Naive thymus-derived CD4-positive, alpha-beta T cell (primary cell): ENCODE results near the gene F8. TPM values are rescaled to one million over a fixed set of nuclear protein-coding genes. Genes with fewer than 3 reads are reported as not detected.
"Not testable (repeated sequence)": the region's sequence is repeated elsewhere in the genome, so short reads cannot be mapped to it uniquely, and the experiment has no call there.

Source experiments
- ATAC-seq: fragments of 150-1000 bp; cut with Tn5 transposase; 2 replicates; pipeline ENCODE4 v1.10.0; 2021; ENCODE audit warnings: mild to moderate bottlenecking, moderate library complexity
- CTCF ChIA-PET: fragments of 350-600 bp; sonication (Branson Sonifier 250); formaldehyde crosslinking; loops from one replicate; lab custom pipeline; 2021; ENCODE audit warnings: antibody characterized with exemption; lab: Charles Lee
- POLR2A ChIA-PET: fragments of 350-600 bp; sonication (Branson Sonifier 250); formaldehyde crosslinking; loops from one replicate; lab custom pipeline; 2021; ENCODE audit warnings: antibody characterized with exemption, inconsistent platforms; lab: Charles Lee
- DNase-seq, 9 donors: peaks; one replicate each; pipeline versions ENCODE4 v3.0.0 to v3.0.0-alpha.2; 2020 to 2022; ENCODE audit warnings: mixed read lengths in 1 of 9
- H3K27ac ChIP-seq: one replicate; pipeline ENCODE4 v1.7.0; 2013; ENCODE audit warnings: mild to moderate bottlenecking, low read depth, low read length, moderate library complexity
- H3K27me3 ChIP-seq, 2 donors: one replicate each; pipeline ENCODE4 v1.7.0; 2013; ENCODE audit warnings: low read length in 2 of 2, mild to moderate bottlenecking in 2 of 2, moderate library complexity in 2 of 2; ENCODE audit not compliant: control insufficient read depth in 2 of 2, insufficient read depth in 2 of 2
- H3K36me3 ChIP-seq, 3 experiments: 1 replicate in 2 of 3; 2 replicates in 1 of 3; pipeline ENCODE4 v1.7.0; 2013; ENCODE audit warnings: low read length in 3 of 3, mild to moderate bottlenecking in 3 of 3, moderate library complexity in 1 of 3; ENCODE audit not compliant: insufficient read depth in 3 of 3, control insufficient read depth in 2 of 3
- H3K4me1 ChIP-seq, 2 donors: one replicate each; pipeline ENCODE4 v1.7.0; 2013; ENCODE audit warnings: low read length in 2 of 2, mild to moderate bottlenecking in 2 of 2, moderate library complexity in 1 of 2; ENCODE audit not compliant: control insufficient read depth in 2 of 2, insufficient read depth in 2 of 2
- H3K4me3 ChIP-seq: 2 replicates; pipeline ENCODE4 v1.7.0; 2013; ENCODE audit warnings: mild to moderate bottlenecking, low read length
- H3K9me3 ChIP-seq, 3 experiments: 1 replicate in 2 of 3; 2 replicates in 1 of 3; pipeline ENCODE4 v1.7.0; 2013; ENCODE audit warnings: low read length in 3 of 3; ENCODE audit not compliant: control insufficient read depth in 2 of 3
- H3K27ac Mint-ChIP-seq, 9 donors: one replicate each; pipeline ENCODE4 v1.8.0; 2020 to 2022; ENCODE audit warnings: mixed read lengths in 9 of 9, mild to moderate bottlenecking in 8 of 9, moderate library complexity in 5 of 9, inconsistent platforms in 2 of 9
- H3K27me3 Mint-ChIP-seq, 5 donors: one replicate each; pipeline ENCODE4 v1.8.0; 2021 to 2022; ENCODE audit warnings: mixed read lengths in 5 of 5, mild to moderate bottlenecking in 1 of 5
- H3K36me3 Mint-ChIP-seq, 5 donors: one replicate each; pipeline ENCODE4 v1.8.0; 2020 to 2022; ENCODE audit warnings: mixed read lengths in 5 of 5, mild to moderate bottlenecking in 3 of 5, inconsistent platforms in 1 of 5
- H3K4me1 Mint-ChIP-seq, 7 donors: one replicate each; pipeline ENCODE4 v1.8.0; 2020 to 2022; ENCODE audit warnings: mixed read lengths in 7 of 7, mild to moderate bottlenecking in 3 of 7, inconsistent platforms in 1 of 7
- H3K4me3 Mint-ChIP-seq, 10 donors: one replicate each; pipeline ENCODE4 v1.8.0; 2020 to 2022; ENCODE audit warnings: mild to moderate bottlenecking in 10 of 10, mixed read lengths in 10 of 10, moderate library complexity in 6 of 10, inconsistent platforms in 2 of 10
- H3K9me3 Mint-ChIP-seq, 11 donors: one replicate each; pipeline ENCODE4 v1.8.0; 2020 to 2022; ENCODE audit warnings: mixed read lengths in 11 of 11, mild to moderate bottlenecking in 4 of 11, inconsistent platforms in 1 of 11, moderate library complexity in 1 of 11
- intact Hi-C, 2 donors: fragments of 100-400 bp; cut with micrococcal nuclease; formaldehyde crosslinking; loops; one replicate each; pipeline ENCODE4 v1.15.1; 2023
- polyA plus RNA-seq, 2 donors: library from polyadenylated mRNA; unstranded; fragments of 300-500 nt; fragmentation: Illumina TruSeq; gene quantifications; one replicate each; pipeline ENCODE4 v1.2.3, GENCODE V29; 2021
- total RNA-seq, 6 experiments: library from RNA in 5 of 6; stranded (reverse) in 5 of 6; gene quantifications; 1 replicate in 5 of 6; 2 replicates in 1 of 6; pipeline ENCODE4 v1.2.3 and lab custom pipeline; 2021 to 2026

The F8 gene
- total and polyA plus RNA-seq, 7 experiments from 2014 or later: 0.61 to 5.7 (median 1.3) TPM

DNA sequence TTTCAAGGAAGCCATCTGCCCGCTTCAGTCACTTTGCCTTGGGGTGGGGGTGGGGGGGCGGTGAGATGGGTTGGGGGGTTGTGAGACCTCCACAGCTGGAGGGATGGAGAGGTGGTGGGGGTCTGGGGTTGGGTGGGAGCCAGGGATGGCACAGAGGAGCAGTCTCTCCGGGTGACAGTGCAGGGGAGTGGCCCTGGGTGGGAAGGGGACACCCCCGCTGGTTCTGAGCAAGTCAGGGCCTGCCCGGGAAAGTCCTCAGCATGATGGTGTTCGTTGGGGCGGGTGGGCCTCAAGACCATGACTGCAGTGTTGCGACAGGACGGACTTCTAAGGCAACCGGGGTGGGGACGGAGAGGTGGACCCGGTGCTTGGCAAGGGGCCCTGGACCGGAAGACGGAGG, 137.0 kb downstream of the F8 start:
- POLR2A ChIA-PET, H3K27ac ChIP-seq, intact Hi-C loops, H3K4me3 Mint-ChIP-seq, H3K4me1 Mint-ChIP-seq, H3K4me1 ChIP-seq, H3K4me3 ChIP-seq, H3K36me3 ChIP-seq, H3K9me3 ChIP-seq, H3K27me3 ChIP-seq, H3K36me3 Mint-ChIP-seq, DNase-seq, H3K27ac Mint-ChIP-seq, ATAC-seq, H3K9me3 Mint-ChIP-seq, H3K27me3 Mint-ChIP-seq, CTCF ChIA-PET: not testable (repeated sequence)

DNA sequence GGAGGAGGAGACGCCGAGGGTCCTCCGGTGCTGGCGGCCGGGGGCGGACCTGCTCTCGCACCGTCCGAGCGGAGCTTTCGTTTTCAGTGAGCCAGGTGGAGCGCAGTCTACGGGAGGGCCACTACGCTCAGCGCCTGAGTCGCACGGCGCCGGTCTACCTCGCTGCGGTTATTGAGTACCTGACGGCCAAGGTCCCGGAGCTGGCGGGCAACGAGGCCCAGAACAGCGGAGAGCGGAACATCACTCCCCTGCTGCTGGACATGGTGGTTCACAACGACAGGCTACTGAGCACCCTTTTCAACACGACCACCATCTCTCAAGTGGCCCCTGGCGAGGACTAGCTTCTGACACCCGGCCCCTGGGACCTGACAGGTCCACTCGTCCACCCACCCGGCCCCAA, 137.5 kb downstream of the F8 start:
- H3K36me3 Mint-ChIP-seq, H3K4me3 Mint-ChIP-seq, H3K36me3 ChIP-seq, H3K4me1 ChIP-seq, H3K9me3 Mint-ChIP-seq, H3K27ac Mint-ChIP-seq, CTCF ChIA-PET, H3K27ac ChIP-seq, H3K4me1 Mint-ChIP-seq, H3K9me3 ChIP-seq, DNase-seq, H3K27me3 ChIP-seq, H3K27me3 Mint-ChIP-seq, intact Hi-C loops, POLR2A ChIA-PET, ATAC-seq, H3K4me3 ChIP-seq: not testable (repeated sequence)

DNA sequence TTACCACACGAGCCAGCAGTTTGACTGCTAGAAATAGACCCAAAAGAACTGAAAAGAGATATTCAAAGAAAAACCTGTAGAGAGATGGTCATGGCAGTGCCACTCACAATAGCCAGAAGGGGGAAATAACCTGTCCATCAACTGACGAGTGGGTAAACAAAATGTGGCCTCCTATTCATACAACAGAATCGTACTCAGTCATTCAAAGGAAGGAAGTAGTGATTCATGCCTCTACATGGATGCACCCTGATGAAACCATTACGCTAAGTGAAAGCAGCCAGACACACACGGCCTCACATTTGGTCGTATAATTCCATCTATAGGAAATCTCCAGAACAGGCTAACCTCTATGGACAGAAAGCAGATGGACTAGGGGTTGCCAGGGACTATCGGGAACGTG, 138.5 kb downstream of the F8 start:
- peak; percentile 31 for ATAC-seq

DNA sequence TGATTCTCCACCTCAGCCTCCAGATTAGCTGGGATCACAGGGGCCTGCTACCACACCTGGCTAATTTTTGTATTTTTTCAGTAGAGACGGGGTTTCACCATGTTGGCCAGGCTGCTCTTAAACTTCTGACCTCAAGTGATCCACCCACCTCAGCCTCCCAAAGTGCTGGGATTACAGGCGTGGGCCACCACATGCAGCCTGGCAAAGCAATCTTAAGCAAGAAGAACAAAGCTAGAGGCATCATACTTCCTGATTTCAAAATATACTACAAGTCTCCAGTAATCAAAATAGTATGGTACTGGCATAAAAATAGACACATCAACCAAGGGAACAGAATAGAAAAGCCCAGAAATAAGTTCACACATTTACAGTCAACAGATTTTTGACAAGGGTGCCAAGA, 149.2 kb downstream of the F8 start:
- Histone ChIP-seq H3K4me3 (no peak overlapping the region), H3K36me3 (no peaks in the 10 kb centered on the region), H3K4me1 (no peaks in the 10 kb centered on the region), H3K27ac (no peak overlapping the region), H3K27me3 (no peaks in the 10 kb centered on the region), H3K9me3 (no peaks in the 10 kb centered on the region)
- intact Hi-C loops: no loop called here
- Mint-ChIP-seq H3K4me1 (peaks cover 0 to 3% (median 0%) of the 10 kb centered on the region in 7 donors), H3K4me3 (no peak overlapping the region), H3K9me3 (peaks cover 0 to 21% (median 7%) of the 10 kb centered on the region in 11 donors), H3K27ac (no peak overlapping the region), H3K36me3 (peaks cover 0 to 19% (median 0%) of the 10 kb centered on the region in 5 donors), H3K27me3 (peaks cover 0 to 8% (median 0%) of the 10 kb centered on the region in 5 donors)
- DNase-seq: no peak
- ChIA-PET POLR2A (no interaction called here), CTCF (no interaction called here)
- no peak for ATAC-seq

More for the DNA sequence above, 138.5 kb downstream of the F8 start:
- H3K27me3 Mint-ChIP-seq, H3K9me3 Mint-ChIP-seq, CTCF ChIA-PET, H3K9me3 ChIP-seq, H3K36me3 ChIP-seq, H3K4me1 Mint-ChIP-seq, intact Hi-C loops, H3K27me3 ChIP-seq, H3K4me3 ChIP-seq, DNase-seq, H3K4me3 Mint-ChIP-seq, H3K36me3 Mint-ChIP-seq, H3K4me1 ChIP-seq, H3K27ac Mint-ChIP-seq, H3K27ac ChIP-seq, POLR2A ChIA-PET: not testable (repeated sequence)

DNA sequence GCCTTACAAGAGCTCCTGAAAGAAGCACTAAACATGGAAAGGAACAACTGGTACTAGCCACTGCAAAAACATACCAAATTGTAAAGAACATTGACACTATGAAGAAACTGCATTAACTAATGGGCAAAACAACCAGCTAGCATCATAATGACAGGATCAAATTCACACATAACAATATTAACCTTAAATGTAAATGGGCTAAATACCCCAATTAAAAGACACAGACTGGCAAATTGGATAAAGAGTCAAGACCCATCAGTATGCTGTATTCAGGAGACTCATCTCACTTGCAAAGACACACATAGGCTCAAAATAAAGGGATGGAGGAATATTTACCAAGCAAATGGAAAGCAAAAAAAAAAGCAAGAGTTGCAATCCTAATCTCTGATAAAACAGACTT, 154.0 kb downstream of the F8 start:
- H3K4me3 ChIP-seq, H3K27me3 ChIP-seq, CTCF ChIA-PET, H3K36me3 ChIP-seq, intact Hi-C loops, ATAC-seq, H3K27ac ChIP-seq, H3K9me3 ChIP-seq, H3K4me1 ChIP-seq, H3K27me3 Mint-ChIP-seq, H3K4me1 Mint-ChIP-seq, DNase-seq, H3K27ac Mint-ChIP-seq, H3K4me3 Mint-ChIP-seq: not testable (repeated sequence)
- POLR2A ChIA-PET: interaction anchor here (0.6 kb wide), 1 partner anchor 1163 kb away, joined by 3 read pairs; no protein-coding TSS in a partner anchor
- peaks cover 0 to 20% (median 0%) of the 10 kb centered on the region in 5 donors for H3K36me3 Mint-ChIP-seq
- H3K9me3 Mint-ChIP-seq: peaks cover 0 to 44% (median 21%) of the 10 kb centered on the region in 11 donors

DNA sequence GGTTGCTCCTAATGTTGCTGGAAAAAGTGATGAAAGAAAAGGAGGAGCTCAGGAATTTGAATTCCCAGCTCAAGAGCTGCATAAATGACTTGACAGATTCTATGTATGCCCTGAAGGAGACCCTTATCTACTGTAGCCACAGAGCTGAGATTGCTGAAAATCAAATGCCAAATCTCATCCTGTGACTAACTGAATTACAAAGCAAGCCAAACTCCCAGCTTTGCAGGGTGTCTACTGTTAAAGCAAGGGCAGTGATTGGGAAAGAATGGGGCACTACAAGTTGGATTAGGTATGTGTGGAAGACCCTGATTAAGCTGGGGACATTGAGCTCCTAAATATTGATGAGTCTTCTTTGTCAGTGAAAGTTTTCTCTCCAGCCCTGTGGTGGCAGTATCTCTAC, 167.3 kb downstream of the F8 start:
- Histone ChIP-seq H3K9me3 (no peaks in the 10 kb centered on the region), H3K4me3 (no peak overlapping the region), H3K4me1 (no peaks in the 10 kb centered on the region), H3K27me3 (no peaks in the 10 kb centered on the region), H3K36me3 (no peaks in the 10 kb centered on the region), H3K27ac (no peak overlapping the region)
- ChIA-PET POLR2A (no interaction called here), CTCF (interaction anchor here (0.6 kb wide), 1 partner anchor 63 kb away, joined by 3 read pairs; no protein-coding TSS in a partner anchor)
- Mint-ChIP-seq H3K27me3 (no peaks in the 10 kb centered on the region), H3K4me1 (no peaks in the 10 kb centered on the region), H3K27ac (no peak overlapping the region), H3K36me3 (peaks cover 0 to 18% (median 8%) of the 10 kb centered on the region in 5 donors), H3K9me3 (peaks cover 0 to 3% (median 0%) of the 10 kb centered on the region in 11 donors), H3K4me3 (no peak overlapping the region)
- DNase-seq (no peak), ATAC-seq (no peak)
- intact Hi-C loops: no loop called here

DNA sequence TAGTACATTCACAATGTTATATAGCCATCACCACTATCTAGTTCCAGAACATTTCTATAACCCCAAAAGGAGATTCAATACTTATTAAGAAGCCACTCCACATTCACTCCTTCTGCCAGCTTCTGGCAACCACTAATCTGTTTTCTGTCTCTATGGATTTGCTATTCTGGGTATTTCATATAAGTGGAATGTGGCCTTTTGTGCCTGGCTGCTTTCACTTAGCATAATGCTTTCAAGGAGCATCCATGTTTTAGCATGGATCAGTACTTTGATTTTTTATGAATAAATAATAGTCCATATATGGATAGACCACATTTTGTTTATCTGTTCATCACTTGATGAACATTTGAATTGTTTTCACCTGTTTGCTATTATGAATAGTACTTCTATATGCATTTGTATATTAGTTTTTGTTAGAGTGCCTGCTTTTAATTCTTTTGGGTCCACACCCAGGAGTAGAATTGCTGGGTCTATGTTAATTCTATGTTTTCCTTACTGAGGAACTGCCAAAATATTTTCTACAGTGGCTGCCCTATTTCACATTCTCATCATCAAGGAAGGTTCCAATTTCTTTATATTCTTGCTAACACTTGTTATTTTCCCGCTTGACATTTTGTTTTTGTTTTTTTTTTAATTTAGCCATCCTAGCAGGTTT, 171.4 kb downstream of the F8 start:
- H3K27me3 Mint-ChIP-seq: peaks cover 0 to under 1% (median 0%) of the 10 kb centered on the region in 5 donors
- no peak overlapping the region for H3K4me3 Mint-ChIP-seq
- ATAC-seq (no peak), DNase-seq (no peak)
- ChIA-PET POLR2A (no interaction called here), CTCF (no interaction called here)
- Histone ChIP-seq H3K4me1 (no peaks in the 10 kb centered on the region), H3K27me3 (no peaks in the 10 kb centered on the region), H3K4me3 (no peak overlapping the region), H3K36me3 (no peaks in the 10 kb centered on the region), H3K9me3 (no peaks in the 10 kb centered on the region), H3K27ac (no peak overlapping the region)
- peaks cover 0 to 1% (median 0%) of the 10 kb centered on the region in 11 donors for H3K9me3 Mint-ChIP-seq
- H3K4me1 Mint-ChIP-seq: no peaks in the 10 kb centered on the region
- intact Hi-C loops: no loop called here
- peaks cover 0 to 10% (median 4%) of the 10 kb centered on the region in 5 donors for H3K36me3 Mint-ChIP-seq
- H3K27ac Mint-ChIP-seq: no peak overlapping the region
